B cell (primary cell): Measurements from ENCODE around the gene MAP3K14. TPM values are rescaled to one million over a fixed set of nuclear protein-coding genes. Genes with fewer than 3 reads are reported as not detected.

Source experiments
- ATAC-seq: fragments of 200-7000 bp; cut with Tn5 transposase; one replicate; pipeline ENCODE4 v1.10.0; 2021; ENCODE audit warnings: low read depth, mild to moderate bottlenecking, moderate number of reproducible peaks, moderate library complexity
- CTCF ChIA-PET: fragments of 350-600 bp; sonication (Branson Sonifier 250); formaldehyde crosslinking; loops from one replicate; lab custom pipeline; 2021; ENCODE audit warnings: antibody characterized with exemption, inconsistent platforms; lab: Charles Lee
- POLR2A ChIA-PET: fragments of 350-600 bp; sonication (Branson Sonifier 250); formaldehyde crosslinking; loops from one replicate; lab custom pipeline; 2021; ENCODE audit warnings: antibody characterized with exemption; lab: Charles Lee
- DNase-seq: peaks from one replicate; pipeline ENCODE4 v3.0.0; 2013
- H2AFZ ChIP-seq: 2 replicates; pipeline ENCODE4 v1.6.1; 2012; ENCODE audit warnings: mild to moderate bottlenecking, low read depth, low read length; ENCODE audit not compliant: insufficient read depth, poor library complexity, severe bottlenecking
- H3K27ac ChIP-seq, 2 donors: 1 replicate in 1 of 2; 2 replicates in 1 of 2; pipeline ENCODE4 v1.5.1; 2012 to 2013; ENCODE audit warnings: low read length in 2 of 2, mild to moderate bottlenecking in 2 of 2, moderate library complexity in 1 of 2
- H3K27me3 ChIP-seq, 4 experiments: fragments of 200-600 bp in 1 of 4; sonication (generic) in 1 of 4; replicated peaks in 1 of 4; 1 replicate in 2 of 4; 2 replicates in 2 of 4; pipeline versions ENCODE4 v1.6.1 to v1.7.0; 2013 to 2016; ENCODE audit warnings: low read length in 3 of 4, mild to moderate bottlenecking in 2 of 4, mixed read lengths in 1 of 4, moderate library complexity in 1 of 4; ENCODE audit not compliant: insufficient read depth in 4 of 4, control insufficient read depth in 3 of 4; ENCODE audit errors: control extremely low read depth in 1 of 4
- H3K36me3 ChIP-seq, 2 experiments: replicated peaks in 1 of 2; 1 replicate in 1 of 2; 2 replicates in 1 of 2; pipeline versions ENCODE4 v1.6.1 to v1.7.1; 2013; ENCODE audit warnings: low read length in 1 of 2; ENCODE audit not compliant: insufficient read depth in 2 of 2, control insufficient read depth in 1 of 2; ENCODE audit errors: control extremely low read depth in 1 of 2, extremely low read depth in 1 of 2
- H3K4me1 ChIP-seq, 2 donors: fragments of 200-600 bp in 1 of 2; sonication (generic) in 1 of 2; 1 replicate in 1 of 2; 2 replicates in 1 of 2; pipeline versions ENCODE4 v1.5.1 to v1.6.1; 2013 to 2017; ENCODE audit warnings: low read length in 2 of 2; ENCODE audit not compliant: control insufficient read depth in 2 of 2, insufficient read depth in 2 of 2
- H3K4me2 ChIP-seq: replicated peaks from 2 replicates; pipeline ENCODE3; 2012; ENCODE audit warnings: mild to moderate bottlenecking, low read depth, low read length; ENCODE audit not compliant: poor library complexity, severe bottlenecking
- H3K4me3 ChIP-seq, 5 experiments: fragments of 200-600 bp in 1 of 5; sonication (generic) in 1 of 5; 1 replicate in 3 of 5; 2 replicates in 2 of 5; pipeline versions ENCODE4 v1.5.1 to v1.7.0; 2011 to 2016; ENCODE audit warnings: low read length in 4 of 5, mild to moderate bottlenecking in 4 of 5, low read depth in 2 of 5, control low read depth in 1 of 5, moderate library complexity in 1 of 5; ENCODE audit not compliant: insufficient read depth in 1 of 5; ENCODE audit errors: control extremely low read depth in 1 of 5, extremely low read depth in 1 of 5
- H3K79me2 ChIP-seq: fragments of 200-600 bp; sonication (generic); one replicate; pipeline ENCODE4 v1.6.0; 2016; ENCODE audit warnings: low read length; ENCODE audit not compliant: control insufficient read depth, insufficient read depth
- H3K9ac ChIP-seq: fragments of 200-600 bp; sonication (generic); 2 replicates; pipeline ENCODE4 v1.6.1; 2017; ENCODE audit warnings: mild to moderate bottlenecking, low read length, moderate library complexity
- H3K9me3 ChIP-seq, 3 donors: one replicate each; pipeline versions ENCODE4 v1.6.1 to v1.7.1; 2013; ENCODE audit warnings: low read length in 2 of 3; ENCODE audit not compliant: control insufficient read depth in 2 of 3, insufficient read depth in 1 of 3; ENCODE audit errors: control extremely low read depth in 1 of 3
- H4K20me1 ChIP-seq: 2 replicates; pipeline ENCODE4 v1.6.0; 2012; ENCODE audit warnings: mild to moderate bottlenecking, low read length; ENCODE audit not compliant: insufficient read depth, control insufficient read depth, poor library complexity, severe bottlenecking
- H3K27ac Mint-ChIP-seq: one replicate; pipeline ENCODE4 v1.8.0; 2021; ENCODE audit warnings: mixed read lengths
- H3K27me3 Mint-ChIP-seq: one replicate; pipeline ENCODE4 v1.8.0; 2021; ENCODE audit warnings: mixed read lengths
- H3K4me1 Mint-ChIP-seq: one replicate; pipeline ENCODE4 v1.8.0; 2021; ENCODE audit warnings: mixed read lengths
- H3K4me3 Mint-ChIP-seq: one replicate; pipeline ENCODE4 v1.8.0; 2021; ENCODE audit warnings: mixed read lengths
- H3K9me3 Mint-ChIP-seq: one replicate; pipeline ENCODE4 v1.8.0; 2022; ENCODE audit warnings: mixed read lengths; ENCODE audit not compliant: insufficient read depth
- EZH2 ChIP-seq: IDR thresholded peaks from 2 replicates; pipeline ENCODE4 v1.6.1; 2012; ENCODE audit warnings: borderline replicate concordance, low read depth, mild to moderate bottlenecking, moderate library complexity, low read length; ENCODE audit not compliant: insufficient read depth, poor library complexity, severe bottlenecking
- WGBS: methylation state at CpG from one replicate; pipeline ENCODE4 v1.1.5; 2013; ENCODE audit warnings: missing lambda C conversion rate; ENCODE audit not compliant: insufficient coverage; 5-methylcytosine and 5-hydroxymethylcytosine counted together
- intact Hi-C: fragments of 100-400 bp; cut with micrococcal nuclease; formaldehyde crosslinking; loops from one replicate; pipeline ENCODE4 v1.10.0; 2022
- polyA plus RNA-seq: library from polyadenylated mRNA; depleted of rRNA; stranded (reverse); fragments of >200 nt; gene quantifications from 2 replicates; pipeline ENCODE4 v1.2.3, GENCODE V29; 2012
- total RNA-seq, 2 donors: library from RNA; stranded (reverse); fragments of 120-200 nt in 1 of 2; gene quantifications; 1 replicate in 1 of 2; 2 replicates in 1 of 2; pipeline versions ENCODE4 v1.2.3 to v1.2.4, GENCODE V29; 2013 to 2022
- TF ChIP-seq, protein P1 (sequence below): fragments of 200-600 bp; IDR thresholded peaks from one replicate; pipeline ENCODE4 v1.8.0; 2022; ENCODE audit warnings: antibody characterized with exemption, mild to moderate bottlenecking

The MAP3K14 gene
- total and polyA plus RNA-seq, 2 donors (not counting 1 experiment from before 2014, with no cell fraction given), result 66.1 to 84.1 TPM

GRCh38 chr17:45288825-45289224, 28.0 kb downstream of the MAP3K14 start:
- H3K4me2 ChIP-seq, result no peak overlapping the region
- Mint-ChIP-seq H3K27ac (no peak overlapping the region), H3K9me3 (no peaks in the 10 kb centered on the region), H3K4me1 (peaks cover 39% of the 10 kb centered on the region), H3K27me3 (no peaks in the 10 kb centered on the region), H3K4me3 (no peak overlapping the region)
- no peak for ATAC-seq
- no peak overlapping the region for H2AFZ ChIP-seq
- H3K4me1 ChIP-seq, result peaks cover 33 to 45% of the 10 kb centered on the region in 2 donors
- H3K4me3 ChIP-seq, result no peak overlapping the region
- TF ChIP-seq, protein P1, sequence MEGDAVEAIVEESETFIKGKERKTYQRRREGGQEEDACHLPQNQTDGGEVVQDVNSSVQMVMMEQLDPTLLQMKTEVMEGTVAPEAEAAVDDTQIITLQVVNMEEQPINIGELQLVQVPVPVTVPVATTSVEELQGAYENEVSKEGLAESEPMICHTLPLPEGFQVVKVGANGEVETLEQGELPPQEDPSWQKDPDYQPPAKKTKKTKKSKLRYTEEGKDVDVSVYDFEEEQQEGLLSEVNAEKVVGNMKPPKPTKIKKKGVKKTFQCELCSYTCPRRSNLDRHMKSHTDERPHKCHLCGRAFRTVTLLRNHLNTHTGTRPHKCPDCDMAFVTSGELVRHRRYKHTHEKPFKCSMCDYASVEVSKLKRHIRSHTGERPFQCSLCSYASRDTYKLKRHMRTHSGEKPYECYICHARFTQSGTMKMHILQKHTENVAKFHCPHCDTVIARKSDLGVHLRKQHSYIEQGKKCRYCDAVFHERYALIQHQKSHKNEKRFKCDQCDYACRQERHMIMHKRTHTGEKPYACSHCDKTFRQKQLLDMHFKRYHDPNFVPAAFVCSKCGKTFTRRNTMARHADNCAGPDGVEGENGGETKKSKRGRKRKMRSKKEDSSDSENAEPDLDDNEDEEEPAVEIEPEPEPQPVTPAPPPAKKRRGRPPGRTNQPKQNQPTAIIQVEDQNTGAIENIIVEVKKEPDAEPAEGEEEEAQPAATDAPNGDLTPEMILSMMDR, result no peak
- TF ChIP-seq EZH2, result no peak
- H3K27ac ChIP-seq, result no peak overlapping the region
- peaks cover 78% of the 10 kb centered on the region for H3K79me2 ChIP-seq
- DNase-seq, result no peak
- H4K20me1 ChIP-seq, result peaks cover 61% of the 10 kb centered on the region
- intact Hi-C loops, result no loop called here
- POLR2A ChIA-PET, result interaction anchor here (0.5 to 1.2 kb wide), 3 partner anchors 26 to 69 kb away, joined by 4 to 7 read pairs (median 5); no protein-coding TSS in a partner anchor
- no peak overlapping the region for H3K9ac ChIP-seq
- 97% methylated on average over 7 of the region's 10 CpGs for WGBS
- H3K27me3 ChIP-seq, result no peaks in the 10 kb centered on the region
- CTCF ChIA-PET, result interaction anchor here (0.7 to 2.9 kb wide), 6 partner anchors 11 to 99 kb away, joined by 3 to 19 read pairs (median 9); partner anchors contain the start of gene MAP3K14
- peaks cover 3 to 84% of the 10 kb centered on the region in 2 experiments for H3K36me3 ChIP-seq
- H3K9me3 ChIP-seq, result no peaks in the 10 kb centered on the region
